Measurements from ENCODE around the gene NUP153.

DNA sequence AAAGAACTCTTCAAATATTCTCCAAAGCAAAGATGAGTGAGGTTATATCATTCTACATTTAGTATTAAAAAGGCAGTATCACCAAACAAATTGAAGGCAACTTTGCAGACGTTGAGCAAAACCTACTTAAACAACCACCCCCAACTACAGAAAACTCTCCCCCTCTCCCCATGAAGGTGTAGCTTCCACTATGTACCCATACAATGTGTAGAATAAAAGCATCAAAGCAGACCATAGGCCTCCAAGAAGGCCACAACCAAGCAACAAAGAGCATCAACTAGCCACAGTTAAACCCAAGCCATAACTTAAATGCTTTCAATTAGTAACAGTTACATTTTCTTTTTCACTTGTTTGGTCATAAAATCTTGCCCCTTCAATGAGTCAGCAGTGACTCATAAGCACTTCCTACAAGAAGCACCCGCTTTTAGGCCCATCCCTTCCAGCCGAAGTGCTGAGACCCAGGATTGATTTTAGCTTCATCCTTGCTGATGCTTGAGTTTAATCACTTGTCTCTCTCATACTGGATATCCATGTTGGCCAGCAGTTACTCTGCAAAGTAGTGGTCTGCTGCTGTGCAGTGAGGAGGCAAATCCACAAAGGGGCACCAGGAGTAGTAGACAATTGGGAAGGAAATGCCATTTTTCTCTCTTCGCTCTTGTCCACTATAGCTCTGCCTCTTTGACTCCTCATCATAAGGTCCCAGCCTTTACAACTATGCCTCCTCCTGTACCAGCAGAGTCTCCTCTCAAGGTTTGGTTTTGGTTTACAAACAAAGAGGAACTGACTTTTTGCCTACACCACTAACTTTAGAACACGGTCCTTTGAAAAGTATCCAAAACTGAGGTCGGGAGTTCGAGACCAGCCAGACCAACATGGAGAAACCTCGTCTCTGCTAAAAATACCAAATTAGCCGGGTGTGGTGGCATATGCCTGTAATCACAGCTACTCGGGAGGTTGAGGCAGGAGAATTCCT, 8.4 kb upstream of the NUP153 start:
- TF ChIP-seq GATA3 (IDR thresholded peaks at IDR 0.05; ENCODE audit: low read depth, low read length) (no peak), GATA2 (IDR thresholded peaks at IDR 0.05; ENCODE audit: low read depth, low read length) (no peak)
